Activated CD4-positive, alpha-beta T cell treated with anti-CD3 and anti-CD28 coated beads for 48 hours (primary cell): ENCODE data around the gene ASIC2.

ENCODE experiments used
- DNase-seq: peaks from one replicate; pipeline ENCODE4 v3.0.0-alpha.2; 2020

Gene ASIC2

DNA sequence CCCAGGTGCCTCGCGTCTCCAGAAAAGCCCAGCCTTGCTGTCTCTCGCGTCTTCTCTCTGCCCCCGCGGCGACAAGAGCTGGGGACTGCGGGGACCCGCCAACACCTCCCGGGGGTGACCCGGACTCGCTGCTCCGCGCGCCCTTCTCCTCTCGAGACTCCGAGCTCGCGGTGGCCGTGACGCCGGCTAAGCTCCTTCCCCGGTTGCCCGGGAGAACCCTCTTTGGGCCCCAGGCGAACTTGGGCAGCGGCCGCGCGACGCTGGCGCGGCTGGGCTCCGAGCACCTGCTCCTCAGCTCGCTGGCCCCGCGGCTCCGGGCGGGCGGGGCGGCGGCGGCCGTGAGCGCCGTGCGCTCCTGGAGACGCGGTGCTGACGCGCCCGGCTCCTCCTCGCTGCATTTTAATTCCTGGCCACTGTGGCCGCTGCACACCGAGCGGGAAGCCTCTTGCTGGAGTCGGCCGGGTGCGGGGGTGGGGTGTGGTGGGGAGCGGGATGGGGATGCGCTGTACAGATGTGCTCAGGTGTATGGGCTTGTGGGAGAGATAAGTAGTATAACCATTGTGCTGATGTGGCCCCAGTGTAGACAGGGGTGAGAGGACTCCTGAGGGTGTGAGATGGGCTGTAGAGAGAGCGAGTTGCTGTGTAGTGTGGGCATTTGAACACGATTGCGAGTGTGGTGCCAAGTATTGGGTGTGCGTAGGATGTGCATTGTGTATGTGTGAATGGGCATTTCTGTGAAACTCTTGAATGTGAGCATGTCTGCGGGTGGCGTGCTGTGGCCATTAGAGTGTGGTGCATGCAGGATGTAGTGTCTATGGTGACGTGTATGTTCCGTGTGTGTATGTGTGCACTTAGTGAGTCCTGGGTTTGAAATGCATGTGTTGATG, at the start of gene ASIC2:
TSS of gene ASIC2 (minus strand) at position 315 of the 887 bp plus-strand sequence.
- DNase-seq, result peak; percentile 4

DNA sequence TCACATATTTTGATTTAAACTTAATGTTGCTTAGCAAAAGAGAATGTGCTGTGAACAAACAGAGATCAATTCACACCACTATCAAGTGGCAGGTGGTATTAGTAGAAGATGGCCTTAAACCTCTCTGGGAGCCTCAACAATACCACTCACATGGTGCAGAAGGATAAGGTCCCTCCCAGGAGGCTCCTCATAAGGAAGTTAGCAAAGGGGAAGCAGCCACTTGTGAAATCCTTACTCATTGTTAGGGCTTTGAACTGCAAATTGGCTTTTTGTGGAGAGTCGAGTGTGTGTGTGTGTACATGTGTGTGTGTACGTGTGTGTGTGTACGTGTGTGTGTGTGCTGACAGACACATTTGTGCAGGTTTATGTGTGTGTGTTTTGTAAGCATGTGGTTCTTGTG, 48.9 kb upstream of the ASIC2 start:
- DNase-seq, result no peak

DNA sequence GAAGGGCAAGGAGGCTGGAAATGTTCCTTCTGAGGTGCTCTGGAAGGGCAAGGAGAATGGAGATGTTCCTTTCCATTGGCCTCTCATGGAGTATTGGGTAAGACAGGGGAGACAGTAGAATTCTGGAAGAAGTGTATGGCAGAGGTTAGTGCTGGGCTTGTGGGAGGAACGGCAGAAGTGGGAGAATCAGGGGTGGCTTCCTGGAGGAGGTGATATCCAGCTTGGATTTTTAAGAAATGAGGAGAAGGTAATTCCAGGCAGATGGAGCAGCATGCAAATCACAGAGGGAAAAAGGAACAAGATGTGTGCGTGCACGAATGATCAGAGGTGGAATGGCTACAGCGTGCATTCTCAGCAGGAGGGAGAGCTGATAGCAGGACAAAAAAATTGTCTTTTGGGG, 45.1 kb upstream of the ASIC2 start:
- no peak for DNase-seq

DNA sequence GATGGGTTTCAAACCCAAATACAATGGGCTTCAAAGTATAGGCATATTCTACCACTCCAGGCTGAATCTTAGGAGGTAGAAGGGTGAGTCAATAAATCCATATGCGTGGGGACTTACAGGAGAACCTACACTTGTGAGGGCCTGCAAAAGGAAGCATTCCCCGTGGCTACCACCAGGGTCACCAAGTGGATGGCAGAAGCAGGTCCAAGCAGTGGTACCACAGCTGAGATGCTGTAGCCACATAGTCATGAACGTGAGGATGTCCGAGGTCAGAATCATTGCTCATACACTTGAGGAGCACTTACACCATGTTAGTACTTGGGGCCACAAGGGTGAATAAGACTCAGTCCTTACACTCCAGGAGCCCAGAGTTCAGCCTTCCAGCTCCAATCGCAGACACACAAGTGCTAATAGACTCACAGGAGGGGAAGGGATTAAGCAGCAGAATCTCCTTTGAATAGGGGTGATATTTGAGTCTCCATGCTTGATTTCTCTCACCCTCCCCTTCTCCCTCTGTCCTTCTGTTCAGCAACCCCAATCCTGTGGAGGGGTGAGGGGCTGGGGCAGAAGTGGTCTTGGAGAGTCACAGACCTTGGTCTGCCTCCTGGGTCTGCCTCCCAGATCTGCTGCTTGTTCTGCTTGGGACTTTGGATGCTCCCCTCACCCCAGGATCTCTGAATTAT, 42.5 kb upstream of the ASIC2 start:
- no peak for DNase-seq

DNA sequence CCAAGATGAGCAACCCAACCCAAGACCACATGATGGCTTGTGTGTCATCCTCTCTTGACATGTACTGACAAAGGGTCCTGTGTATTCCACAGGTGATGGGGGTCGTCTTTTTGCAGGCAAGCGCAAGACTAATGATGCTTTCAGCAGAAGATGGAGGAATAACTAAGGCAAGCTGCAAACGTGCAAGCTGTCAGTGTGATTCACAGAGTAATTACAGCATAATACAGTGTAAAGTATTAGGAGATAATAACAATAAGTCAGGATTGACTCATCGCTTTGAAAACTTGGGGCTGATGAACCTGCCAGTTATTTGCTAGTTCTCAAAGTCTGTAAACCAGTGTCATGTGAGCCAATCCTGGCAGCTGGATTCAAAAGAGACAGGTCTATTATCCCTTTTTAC, 41.6 kb upstream of the ASIC2 start:
- no peak for DNase-seq

DNA sequence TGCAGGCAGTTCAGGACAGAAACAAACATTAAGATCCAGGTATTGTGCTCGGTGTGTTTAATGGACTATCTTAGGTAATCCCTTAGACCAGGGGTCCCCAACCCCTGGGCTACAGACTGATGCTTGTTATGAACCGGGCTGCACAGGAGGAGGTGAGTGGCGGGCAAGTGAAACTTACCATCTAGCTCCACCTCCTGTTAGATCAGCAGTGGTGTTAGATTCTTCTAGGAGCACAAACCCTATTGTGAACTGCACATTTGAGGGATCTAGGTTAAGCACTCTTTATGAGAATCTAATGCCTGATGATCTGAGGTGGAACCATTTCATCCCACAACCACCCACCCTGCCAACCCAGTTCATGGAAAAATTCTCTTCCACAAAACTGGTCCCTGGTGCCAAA, 37.8 kb upstream of the ASIC2 start:
- DNase-seq, result no peak

DNA sequence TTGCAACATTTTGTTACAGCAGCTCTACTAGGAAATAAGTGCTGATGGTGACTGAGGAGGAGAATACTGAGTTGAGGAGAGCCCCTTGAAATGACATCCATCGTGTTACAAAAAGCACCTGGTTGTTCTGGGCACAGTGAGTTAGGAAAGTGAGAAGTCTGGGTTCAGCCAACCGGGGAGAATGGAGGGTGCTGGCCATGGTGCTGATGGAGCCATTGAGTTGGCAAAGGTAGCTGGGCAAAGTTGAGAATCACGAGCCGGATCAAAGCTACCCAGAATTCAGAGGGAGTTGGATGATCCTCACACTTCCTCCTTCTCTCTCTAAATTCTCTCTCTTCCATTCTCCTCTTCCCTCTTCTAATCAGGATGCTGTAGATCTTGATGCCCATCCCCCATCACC, 35.0 kb upstream of the ASIC2 start:
- no peak for DNase-seq

DNA sequence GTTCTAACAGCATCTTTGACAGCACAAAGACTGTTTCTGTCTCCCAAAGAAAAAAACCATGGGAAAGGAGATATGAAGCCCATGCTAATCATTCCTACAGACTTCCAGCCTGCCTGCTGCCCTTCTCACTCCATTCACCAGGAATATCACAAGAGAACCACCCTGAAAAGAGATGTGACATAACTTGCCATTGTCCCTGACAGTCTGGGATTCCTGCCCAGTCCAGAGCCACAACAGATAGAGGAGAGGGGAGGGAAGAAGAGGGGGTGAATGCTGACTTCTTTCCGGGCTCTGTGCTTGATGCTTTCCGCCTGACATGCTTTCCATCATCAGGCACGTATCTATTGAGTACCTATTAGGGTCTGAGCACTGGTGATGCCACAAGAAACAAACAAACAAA, 31.6 kb upstream of the ASIC2 start:
- DNase-seq, result no peak

DNA sequence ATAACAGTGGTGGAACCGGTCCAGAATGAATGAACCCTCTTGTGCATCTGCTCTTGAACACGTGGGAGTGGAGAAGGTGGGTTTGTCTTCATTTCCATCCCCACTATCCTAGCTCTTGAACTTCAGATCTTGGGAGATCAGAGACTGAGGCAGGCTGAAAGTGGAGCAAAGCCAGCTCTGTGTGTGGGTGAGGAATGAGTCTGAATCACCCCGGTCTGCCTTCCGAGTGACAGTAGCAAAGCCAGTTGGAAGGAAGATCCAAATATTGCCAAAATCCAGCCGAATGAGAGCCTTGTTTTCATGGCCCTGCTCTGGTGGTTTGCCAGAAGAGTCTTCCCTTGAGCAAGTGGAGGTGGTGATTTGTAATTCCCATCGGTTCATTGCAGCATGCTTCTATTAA, 29.0 kb upstream of the ASIC2 start:
- no peak for DNase-seq

DNA sequence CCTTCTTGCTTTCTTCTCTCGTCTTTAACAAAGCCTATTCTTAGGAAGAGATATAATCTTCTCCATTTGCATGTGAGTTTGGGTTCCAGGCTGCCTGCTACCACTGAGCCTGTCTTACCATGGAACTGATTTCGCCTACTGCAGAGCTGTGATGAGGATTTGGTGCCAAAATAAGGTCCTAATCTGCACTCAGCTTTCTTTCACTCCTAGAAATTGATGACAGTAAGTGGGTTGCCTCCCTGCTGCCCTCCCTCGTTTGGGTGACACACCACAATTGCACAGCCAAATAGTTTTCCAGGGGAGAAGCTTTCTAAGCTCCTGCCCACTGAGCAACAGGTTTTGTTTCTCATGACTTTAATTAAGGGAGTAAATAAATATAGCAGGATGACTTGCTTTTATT, 25.1 kb upstream of the ASIC2 start:
- no peak for DNase-seq

DNA sequence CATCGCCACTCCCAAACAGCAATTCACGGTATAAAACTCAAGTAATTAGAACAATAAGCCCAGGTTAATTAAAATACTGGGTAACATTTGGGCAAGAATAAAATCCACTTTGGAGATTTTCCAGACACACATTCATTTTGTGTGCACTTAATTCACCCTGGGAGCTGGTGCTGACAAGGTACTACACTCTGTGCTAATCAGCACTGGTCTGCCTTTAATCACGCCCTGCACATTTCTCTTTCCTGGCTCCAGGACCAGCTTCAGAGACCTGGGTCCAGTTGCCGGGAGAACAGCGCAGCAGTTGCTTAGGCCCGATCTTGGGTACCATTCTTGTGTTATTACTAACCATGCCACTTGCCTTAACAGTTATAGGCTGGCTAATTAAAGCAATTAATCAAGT, 23.7 kb upstream of the ASIC2 start:
- DNase-seq, result no peak

DNA sequence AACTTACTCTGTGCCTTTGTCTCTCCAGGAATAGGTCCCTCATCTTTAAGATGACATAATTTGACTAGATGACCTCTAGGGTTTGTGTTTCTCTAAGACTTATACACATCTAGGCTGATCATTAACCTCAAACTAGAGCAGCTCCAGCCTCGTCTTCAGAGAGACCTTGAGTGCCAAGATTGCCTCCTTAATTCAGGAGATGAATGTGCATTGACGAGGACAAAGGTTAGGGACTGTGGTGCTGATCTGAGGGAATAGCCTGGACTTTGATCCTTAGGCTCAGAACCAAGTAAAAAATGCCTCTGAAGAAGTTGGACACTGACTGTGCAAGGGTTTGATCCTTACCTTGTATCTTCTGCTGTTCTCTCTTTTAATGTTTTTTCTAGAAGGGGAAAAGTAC, 17.2 kb upstream of the ASIC2 start:
- no peak for DNase-seq

DNA sequence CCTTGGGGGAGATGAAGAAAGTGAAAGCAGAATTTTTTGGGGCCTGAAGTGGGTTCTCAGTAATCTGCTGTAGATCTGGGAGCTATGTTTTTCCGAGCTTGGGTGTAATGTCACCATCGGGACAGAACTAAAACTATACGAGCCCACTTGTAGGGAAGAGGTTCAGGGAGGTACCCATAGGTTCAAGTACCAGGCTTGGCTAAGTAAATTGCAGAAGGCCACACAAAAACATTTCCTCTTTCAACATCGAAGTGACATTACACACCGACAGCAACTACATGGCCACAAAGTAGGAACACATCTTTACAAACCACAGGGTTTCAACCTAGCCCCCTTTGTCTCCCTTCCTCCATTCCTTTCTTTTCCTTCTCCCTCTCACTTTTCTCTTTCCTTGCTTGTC, 10.2 kb upstream of the ASIC2 start:
- DNase-seq, result no peak

DNA sequence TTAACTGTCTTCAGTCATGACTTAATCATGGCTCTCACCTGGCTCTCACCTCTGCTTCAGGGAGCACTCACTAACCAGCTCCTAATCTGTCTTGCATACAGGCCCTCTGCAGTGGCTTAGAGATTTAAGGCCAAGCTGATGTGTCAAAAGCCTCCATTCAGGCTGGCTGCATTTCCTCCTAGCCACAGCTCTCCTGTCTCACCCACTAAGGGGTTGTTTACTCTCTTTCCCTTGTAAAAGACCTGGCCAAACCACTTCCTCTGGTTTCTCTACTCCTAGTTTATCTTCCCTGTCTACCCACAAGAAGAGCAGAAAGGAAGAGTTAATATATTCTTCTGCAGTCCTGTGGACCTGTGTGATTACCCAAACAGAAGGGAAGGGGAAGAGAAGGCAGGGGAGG, 9.3 kb upstream of the ASIC2 start:
- no peak for DNase-seq

DNA sequence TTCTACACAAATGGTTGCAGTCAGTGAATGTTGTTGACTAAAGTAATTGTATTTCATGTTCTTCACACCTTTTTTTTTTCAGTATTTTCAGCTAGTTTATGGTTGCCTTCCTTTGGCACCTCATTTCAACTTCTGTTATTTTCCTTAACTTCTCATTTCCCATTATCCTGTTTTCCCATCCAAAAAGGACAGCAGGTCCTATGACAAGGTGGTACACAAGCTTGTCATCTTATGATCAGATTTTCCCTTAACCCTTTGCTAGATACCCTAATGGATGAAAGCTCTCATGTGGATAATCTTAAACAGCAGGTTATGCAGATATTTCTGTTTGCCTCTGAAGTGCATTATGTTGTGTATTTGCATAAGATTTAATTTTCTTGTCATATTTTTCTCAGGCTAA, 7.1 kb upstream of the ASIC2 start:
- no peak for DNase-seq

DNA sequence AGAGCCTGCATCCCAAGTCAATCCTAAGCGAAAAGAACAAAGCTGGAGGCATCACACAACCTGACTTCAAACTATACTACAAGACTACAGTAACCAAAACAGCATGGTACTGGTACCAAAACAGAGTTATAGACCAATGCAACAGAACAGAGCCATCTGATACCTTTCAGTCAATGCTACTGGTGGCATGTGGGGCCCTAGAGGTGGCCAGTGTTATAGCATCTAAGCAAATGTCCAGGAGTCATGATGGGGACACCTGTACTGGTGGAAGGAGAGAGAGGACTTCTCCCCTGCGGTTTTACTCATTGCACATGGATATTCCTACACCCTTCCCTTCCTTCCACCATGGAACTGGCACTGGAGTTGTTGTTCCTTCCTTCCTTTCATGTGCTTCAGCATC, 6.0 kb upstream of the ASIC2 start:
- no peak for DNase-seq

DNA sequence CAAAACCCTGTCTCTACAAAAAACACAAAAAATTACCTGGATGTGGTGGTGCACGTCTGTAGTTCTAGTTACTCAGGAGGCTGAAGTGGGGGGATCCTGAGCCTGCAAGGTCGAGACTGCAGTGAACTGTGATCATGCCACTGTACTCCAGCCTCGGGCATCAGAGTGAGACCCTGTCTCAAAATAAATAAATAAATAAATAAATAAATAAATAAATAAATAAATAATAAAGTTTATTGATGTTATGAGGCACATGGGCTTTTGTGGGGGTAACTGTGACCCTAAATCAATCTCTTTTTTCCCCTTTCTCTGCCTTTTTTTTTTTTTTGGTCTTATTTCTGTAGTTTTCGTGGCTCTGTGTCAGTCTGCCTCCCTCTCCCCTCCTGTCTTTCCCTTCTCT, 4.5 kb upstream of the ASIC2 start:
- no peak for DNase-seq

DNA sequence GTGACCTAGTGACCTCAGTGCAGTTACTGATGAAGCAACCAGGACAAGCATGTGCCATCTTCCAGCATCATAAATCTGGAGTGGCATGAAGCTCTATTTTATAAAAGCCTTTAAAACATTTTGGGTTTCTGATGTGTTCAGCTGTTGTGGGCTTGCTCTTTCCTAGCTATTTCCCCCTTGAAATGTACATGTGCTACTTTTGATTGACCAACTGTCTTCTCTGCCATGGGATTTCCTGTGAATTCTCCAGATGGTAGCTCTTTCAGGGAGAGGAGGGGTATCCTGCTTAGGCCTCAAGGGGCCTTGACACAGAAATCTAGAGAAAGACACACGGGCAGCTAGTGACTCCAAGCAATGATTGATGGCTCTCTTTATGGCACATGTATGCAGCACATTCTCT, 1.9 kb upstream of the ASIC2 start:
- no peak for DNase-seq

DNA sequence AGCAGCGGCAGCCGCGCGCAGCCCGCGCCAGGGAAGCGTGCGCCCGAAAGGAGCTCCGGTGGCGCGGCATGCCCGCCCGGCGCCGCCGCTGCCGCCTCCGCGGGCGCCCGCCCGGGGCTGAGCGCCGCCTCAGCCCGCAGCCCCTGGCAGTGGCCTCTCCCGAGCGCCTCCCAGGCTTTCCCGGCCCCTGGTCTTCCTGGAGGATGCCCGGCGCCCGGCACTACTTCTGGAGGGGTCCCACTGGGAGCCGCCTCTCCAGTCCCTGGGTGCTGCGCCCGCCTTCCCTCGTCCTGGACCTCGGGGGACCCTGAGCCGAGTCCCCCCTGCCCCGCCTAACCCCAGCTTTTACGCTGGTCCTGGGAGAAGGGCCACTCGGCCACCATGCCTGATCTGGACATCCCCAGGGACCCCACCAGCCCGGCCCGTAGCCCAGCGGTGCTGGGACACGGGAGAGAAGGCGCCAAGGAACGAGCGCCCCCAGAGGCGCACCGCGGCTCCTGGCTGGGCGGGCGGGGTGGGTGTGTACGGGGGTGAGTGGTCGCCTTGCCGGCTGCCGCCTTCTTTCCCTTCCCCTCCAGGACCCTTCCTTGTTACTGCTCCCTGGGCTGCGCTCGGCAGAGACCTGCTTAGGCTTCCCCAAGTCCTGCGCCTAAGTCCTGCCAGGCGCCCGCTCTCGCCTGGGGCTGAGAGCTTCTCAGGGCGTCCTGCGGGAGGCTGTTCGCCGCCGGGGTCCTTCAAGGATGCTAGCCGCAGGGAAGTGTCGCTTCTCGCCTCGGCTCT, 704 bp downstream of the ASIC2 start:
- peak; percentile 7 for DNase-seq

DNA sequence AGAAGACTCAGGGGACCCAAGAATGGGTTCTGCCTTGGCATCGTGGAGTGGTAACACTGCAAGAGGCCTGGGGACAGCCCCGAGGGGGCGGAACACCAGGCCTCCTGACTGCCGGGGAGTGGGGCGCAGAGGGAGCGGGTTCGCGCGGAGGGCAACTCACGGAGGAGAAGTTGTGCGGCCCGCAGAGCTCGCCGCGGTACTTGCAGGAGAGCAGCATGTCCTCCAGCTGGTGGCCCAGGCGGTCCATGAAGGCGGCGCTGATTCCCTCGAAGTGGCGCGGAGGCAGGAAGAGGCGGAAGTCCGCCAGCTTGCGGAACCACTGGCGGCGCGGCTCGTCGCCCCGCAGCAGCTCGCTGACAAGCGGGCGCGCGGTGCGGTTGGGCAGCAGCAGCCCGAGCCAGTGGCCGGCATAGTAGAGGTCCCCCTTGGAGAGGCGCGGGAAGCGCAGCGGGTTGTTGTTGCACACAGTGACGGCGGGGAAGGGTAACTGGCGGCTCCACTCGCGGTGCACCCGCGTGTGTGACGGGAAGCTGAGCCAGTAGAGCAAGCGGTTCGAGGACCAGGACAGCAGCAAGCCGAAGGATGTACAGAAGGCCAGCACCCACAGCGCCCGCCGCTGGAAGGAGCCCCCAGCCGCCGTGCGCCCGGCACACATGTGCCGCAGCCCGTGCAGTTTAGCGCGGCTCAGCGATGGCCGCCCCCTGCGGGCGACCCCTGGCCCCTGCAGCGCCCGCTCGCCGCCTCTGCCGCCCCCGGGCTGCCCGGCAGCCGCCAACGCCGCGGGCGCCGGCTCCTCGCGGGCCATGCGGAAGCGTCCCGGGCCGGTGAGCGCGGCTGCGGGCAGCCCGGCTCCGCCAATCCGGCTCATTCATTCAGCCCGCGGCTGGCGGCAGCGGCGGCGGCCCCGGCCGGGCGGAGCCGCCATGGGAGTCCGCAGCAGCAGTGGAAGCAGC, 1.6 kb downstream of the ASIC2 start:
- DNase-seq, result peak; percentile 16

DNA sequence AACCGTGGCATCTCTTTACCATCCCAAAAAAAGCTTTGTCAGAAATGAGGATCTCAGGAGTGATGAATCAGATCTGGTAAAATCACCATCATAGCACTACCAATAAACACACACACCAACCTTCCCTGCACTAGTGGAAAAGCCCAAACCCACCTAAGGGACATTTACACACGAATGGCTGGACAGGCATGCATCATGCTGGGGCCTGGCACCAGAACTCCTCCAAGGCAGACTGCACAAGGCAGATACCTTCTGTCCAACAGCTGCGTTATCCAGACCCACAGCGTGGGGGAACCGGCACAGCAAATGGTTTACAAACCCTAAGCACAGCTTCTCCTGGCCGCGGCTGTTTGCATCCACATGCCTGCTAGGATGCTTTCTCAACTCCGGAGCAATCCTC, 2.8 kb downstream of the ASIC2 start:
- DNase-seq, result no peak

DNA sequence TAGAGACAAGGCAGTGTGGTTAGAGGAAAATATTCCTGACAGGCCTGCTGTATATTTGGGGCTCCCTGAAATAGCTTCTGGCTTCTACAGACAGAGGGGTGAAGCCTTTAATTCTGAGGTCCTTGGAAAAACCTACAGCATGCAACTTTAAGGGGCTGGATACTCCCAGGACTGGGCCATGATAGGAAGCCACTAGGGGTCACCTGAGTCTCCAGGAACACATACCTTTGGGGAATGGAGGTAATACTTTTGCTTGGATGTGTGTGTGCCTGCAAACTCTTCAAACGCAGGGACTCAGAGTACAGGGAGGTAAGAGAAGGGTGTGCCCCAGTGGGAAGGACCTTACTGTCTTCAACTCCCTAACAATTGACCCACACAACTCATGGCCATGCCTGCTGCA, 4.1 kb downstream of the ASIC2 start:
- no peak for DNase-seq
